GM18858 (cell line): ENCODE data around the gene KLF7.
"Not testable (repeated sequence)": the region's sequence is repeated elsewhere in the genome, so short reads cannot be mapped to it uniquely, and the experiment has no call there.

Source experiments
- ATAC-seq: cut with Tn5 transposase; IDR thresholded peaks from one replicate; pipeline ENCODE4 v1.9.1; 2021; ENCODE audit not compliant: unreplicated experiment

The KLF7 gene

DNA sequence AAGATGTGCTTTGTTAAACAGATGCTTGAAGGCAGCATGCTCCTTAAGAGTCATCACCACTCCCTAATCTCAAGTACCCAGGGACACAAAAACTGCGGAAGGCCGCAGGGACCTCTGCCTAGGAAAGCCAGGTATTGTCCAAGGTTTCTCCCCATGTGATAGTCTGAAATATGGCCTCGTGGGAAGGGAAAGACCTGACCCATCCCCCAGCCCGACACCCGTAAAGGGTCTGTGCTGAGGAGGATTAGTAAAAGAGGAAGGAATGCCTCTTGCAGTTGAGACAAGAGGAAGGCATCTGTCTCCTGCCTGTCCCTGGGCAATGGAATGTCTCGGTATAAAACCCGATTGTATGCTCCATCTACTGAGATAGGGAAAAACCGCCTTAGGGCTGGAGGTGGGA is 128.7 kb downstream of the KLF7 start:
- not testable (repeated sequence) for ATAC-seq

DNA sequence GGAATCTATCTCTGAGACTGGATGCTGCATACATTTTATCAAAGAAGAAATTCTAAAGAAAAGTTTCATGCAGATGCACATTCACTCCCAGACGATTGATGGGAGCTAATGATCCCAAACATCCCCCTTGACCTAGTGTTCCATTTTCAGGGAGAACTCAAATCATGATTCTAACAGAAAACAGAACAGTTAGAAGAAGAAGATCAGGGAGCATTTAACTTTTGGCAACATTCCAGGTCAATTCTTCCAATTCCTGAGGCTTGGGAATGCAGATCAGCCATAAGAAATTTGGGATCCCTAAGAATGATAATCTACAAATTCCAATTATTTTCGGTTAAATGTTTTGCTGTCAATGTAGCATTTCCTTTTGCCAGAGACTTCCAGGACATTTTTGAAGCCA is 129.9 kb downstream of the KLF7 start:
- ATAC-seq = no peak

DNA sequence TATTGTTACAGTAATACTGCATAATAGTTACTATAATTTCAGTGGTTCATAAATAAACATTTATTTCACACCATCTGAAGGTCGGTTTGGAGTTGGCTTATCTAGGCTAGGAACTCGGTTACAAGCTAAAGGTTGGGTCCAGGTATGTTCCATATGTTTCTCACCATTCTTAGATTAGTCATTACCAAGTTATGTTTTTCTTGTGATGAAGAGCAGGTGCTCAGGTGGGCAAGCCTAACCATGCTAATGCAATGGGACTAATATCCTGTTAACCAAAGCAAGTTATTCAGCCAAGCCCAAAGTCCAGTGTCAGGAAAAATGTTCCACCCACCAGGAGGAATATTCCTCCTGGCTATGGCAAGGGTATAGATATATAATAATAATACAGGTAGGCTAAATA is 133.3 kb downstream of the KLF7 start:
- no peak for ATAC-seq
